Testis (tissue), 2 donors: ENCODE results near the gene RNU6-7.

Experiments
- POLR2A ChIP-seq: fragments of 450-650 bp; IDR thresholded peaks from one replicate; pipeline ENCODE4 v1.6.1; 2017; ENCODE audit warnings: antibody characterized with exemption, mild to moderate bottlenecking, moderate library complexity
- TF ChIP-seq, protein P1 (sequence below), 3 experiments: fragments of 450-650 bp in 2 of 3; fragments of 200-600 bp in 1 of 3; sonication (generic) in 1 of 3; IDR thresholded peaks; one replicate each; pipeline ENCODE4 v1.5.1; 2016 to 2019; ENCODE audit warnings: antibody characterized with exemption in 3 of 3, mild to moderate bottlenecking in 2 of 3, moderate library complexity in 1 of 3

- TF ChIP-seq, protein P1, sequence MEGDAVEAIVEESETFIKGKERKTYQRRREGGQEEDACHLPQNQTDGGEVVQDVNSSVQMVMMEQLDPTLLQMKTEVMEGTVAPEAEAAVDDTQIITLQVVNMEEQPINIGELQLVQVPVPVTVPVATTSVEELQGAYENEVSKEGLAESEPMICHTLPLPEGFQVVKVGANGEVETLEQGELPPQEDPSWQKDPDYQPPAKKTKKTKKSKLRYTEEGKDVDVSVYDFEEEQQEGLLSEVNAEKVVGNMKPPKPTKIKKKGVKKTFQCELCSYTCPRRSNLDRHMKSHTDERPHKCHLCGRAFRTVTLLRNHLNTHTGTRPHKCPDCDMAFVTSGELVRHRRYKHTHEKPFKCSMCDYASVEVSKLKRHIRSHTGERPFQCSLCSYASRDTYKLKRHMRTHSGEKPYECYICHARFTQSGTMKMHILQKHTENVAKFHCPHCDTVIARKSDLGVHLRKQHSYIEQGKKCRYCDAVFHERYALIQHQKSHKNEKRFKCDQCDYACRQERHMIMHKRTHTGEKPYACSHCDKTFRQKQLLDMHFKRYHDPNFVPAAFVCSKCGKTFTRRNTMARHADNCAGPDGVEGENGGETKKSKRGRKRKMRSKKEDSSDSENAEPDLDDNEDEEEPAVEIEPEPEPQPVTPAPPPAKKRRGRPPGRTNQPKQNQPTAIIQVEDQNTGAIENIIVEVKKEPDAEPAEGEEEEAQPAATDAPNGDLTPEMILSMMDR (IDR thresholded peaks at IDR 0.05) = no peak
- no peak for TF ChIP-seq POLR2A
Measured at GRCh38 chr14:32251530-32251929, 49.7 kb downstream of the RNU6-7 start.
